GM10847 (cell line): Measurements from ENCODE around the gene GHRHR.

Experiments
- POLR2A ChIP-seq: IDR thresholded peaks from 2 replicates; pipeline ENCODE4 v1.6.1; 2011; ENCODE audit not compliant: insufficient read length; ENCODE audit errors: extremely low read depth

The GHRHR gene

GRCh38 chr7:30984359-30985107, 20.8 kb downstream of the GHRHR start:
- TF ChIP-seq POLR2A: no peak

GRCh38 chr7:30985756-30986155, 22.0 kb downstream of the GHRHR start:
- TF ChIP-seq POLR2A: no peak

DNA sequence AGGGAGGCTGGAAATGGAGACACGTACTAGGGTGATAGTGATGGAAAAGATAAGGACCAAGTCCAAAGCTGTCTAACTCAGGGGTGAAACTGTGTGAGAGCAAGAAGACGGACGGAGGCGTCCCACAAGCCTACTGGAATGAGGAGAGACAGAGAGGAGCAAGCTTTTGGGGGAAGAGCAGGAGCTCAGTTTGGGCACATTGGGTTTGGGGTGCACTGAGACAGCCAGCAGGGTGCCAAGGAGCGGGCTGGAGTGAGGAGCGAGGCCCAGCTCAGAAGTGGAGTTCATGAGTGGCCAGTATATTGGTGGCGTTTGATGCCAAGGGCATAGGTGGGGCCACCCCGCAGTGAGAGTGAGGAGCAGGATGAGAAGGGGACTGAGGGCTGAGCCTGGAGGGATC, 22.6 kb downstream of the GHRHR start:
- TF ChIP-seq POLR2A: no peak

GRCh38 chr7:30986738-30987137, 23.0 kb downstream of the GHRHR start:
- TF ChIP-seq POLR2A: no peak

DNA sequence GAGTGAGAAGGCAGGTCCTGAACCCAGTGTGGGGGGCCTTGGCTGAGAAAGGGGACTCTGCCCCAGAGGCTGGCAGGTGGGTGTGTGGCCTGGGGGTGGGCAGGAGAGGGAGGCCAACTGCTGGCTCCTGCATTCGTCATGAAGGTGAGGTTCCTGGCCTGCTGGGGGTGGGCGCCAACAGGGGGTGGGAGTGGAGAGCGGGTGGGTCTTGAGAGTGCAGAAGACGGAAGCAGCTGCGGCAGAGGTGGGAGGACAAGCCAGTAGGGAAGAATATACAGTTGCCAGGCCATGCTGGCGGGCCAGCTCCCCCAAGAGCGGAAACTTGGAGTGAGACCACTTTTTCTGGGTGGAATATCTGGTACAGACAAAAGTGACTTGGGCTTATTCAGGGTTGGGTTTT, 23.4 kb downstream of the GHRHR start:
- TF ChIP-seq POLR2A: no peak

DNA sequence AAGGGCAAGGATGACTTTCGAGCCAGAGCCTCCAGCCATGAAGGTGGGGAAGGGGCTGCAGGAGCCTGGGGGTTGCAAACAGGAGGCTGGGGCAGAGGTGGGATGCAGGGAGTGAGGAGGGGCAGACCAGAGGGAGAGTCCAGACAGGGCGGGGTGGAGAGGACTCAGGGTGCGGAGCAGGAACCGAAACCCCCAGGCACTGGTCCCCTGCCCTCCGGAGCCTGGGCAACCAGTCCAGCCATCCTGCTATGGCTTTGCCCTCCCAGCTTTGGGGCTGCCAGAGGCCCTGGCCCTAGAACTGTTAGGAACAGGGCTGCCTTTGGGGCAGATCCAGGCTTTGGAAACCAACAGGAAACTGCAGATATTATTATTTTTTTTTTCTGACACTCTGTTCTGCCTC, 24.2 kb downstream of the GHRHR start:
- TF ChIP-seq POLR2A: no peak

DNA sequence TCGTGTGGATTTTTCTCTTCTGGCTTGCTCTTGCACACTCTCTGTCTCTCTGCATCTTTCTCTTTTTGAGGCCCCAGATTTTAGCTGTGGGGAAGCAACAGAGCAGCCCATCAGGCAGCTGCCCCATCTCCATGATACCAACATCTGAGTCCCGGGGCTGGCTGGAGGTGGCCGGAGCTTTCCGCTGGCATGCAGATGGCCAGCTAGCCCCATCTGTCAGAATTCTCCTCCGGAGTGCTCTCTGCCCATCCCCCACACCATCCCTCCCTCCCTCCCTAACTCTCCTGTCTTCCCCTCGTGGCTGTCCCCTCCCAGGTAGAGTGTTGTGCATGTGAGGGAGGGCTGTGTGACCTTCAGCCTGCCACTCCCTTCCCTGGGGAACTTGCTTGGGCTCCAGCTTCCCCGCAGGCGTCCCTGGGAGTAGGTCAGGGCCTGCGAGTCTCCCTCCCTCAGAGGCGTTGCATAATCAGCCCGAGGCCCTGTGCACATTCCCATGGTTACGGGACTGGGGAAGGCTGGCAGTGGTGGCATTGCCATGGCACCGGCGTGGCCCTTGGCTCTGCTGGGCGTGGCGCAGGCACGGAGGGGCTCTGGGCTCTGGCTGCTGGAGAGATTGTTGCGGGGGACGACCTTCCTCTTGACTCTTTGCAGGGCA, 24.7 kb downstream of the GHRHR start:
- no peak for TF ChIP-seq POLR2A

GRCh38 chr7:30989008-30989823, 25.5 kb downstream of the GHRHR start:
- no peak for TF ChIP-seq POLR2A

GRCh38 chr7:30989824-30990672, 26.3 kb downstream of the GHRHR start:
- no peak for TF ChIP-seq POLR2A

- TF ChIP-seq POLR2A: no peak
Measured at GRCh38 chr7:30990673-30991170, 27.0 kb downstream of the GHRHR start.

DNA sequence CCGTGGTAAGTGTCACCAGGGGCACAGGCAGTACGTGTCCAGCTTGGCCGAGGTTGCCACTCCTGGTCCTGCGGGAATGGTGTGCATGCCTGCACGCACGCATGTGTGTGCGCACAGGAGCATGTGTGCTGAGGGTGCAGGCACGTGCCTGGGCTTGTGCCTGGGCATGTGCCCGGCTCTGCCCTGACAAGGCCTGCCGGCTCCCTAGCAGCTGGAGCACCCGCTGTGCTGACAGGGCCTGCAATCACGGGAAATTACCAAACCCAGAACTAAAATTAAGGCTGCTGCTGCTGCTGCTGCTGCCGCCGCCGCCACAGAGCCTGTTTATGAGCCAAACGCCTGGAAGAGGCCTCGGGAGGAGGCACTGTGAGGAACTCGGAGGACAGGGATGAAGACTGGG, 28.7 kb downstream of the GHRHR start:
- TF ChIP-seq POLR2A: no peak

GRCh38 chr7:30994206-30995100, 30.7 kb downstream of the GHRHR start:
- no peak for TF ChIP-seq POLR2A

DNA sequence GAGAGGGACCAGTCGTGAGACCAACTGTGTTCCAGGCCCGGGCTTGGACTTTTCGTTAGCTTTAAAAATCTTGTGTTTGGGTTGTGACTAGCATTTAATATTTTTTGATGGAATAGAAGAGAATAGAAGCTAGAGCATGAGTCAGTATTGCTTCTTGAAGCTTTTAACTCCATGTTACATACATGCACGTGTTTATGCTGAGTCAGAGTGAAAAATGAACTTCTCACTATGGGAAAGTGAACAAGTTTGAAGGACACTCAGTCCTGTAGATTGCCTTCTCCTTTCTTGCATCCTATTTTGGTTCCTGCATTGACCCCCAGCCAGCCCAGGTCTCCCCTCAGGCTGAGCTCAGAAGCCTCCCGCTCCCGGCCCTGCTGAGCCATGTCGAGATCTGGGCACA, 31.8 kb downstream of the GHRHR start:
- TF ChIP-seq POLR2A: no peak

- TF ChIP-seq POLR2A: no peak
Measured at GRCh38 chr7:30996256-30996655, 32.5 kb downstream of the GHRHR start.

DNA sequence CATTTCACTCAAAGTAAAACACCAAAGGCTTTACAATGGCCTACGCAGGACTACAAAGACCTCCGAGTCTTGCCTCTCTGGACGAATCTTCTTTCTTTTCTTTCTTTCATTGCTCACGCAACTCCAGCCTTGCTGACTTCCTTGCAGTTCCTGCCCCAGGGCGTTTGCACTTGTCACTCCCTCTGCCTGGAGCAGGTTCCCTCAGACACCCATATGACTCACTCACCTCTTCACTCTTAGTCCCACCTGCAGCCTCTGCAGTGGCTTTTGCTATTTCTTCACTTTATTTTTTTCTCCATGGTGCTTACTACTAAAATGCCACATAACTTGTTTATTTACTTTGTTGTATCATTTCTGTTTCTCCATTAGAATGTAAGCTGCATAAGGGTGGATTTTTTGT, 33.1 kb downstream of the GHRHR start:
- TF ChIP-seq POLR2A: no peak
